IMR-90 (cell line): Measurements from ENCODE around the gene IER5. TPM values are rescaled to one million over a fixed set of nuclear protein-coding genes. Genes with fewer than 3 reads are reported as not detected.

Experiments used
- ATAC-seq: fragments of 200-7000 bp; cut with Tn5 transposase; 2 replicates; pipeline ENCODE4 v1.9.1; 2020; ENCODE audit warnings: low read depth, mild to moderate bottlenecking, moderate library complexity
- BruUV-seq: library from RNA; stranded (reverse); fragments of 400-500 nt; replicated peaks from 2 replicates; lab custom pipeline; 2021; lab: Mats Ljungman, UMichigan
- CTCF ChIA-PET: fragments of 300-600 bp; formaldehyde crosslinking; extraction: SDS; loops from one replicate; lab custom pipeline; 2021; ENCODE audit warnings: antibody characterized with exemption; lab: Yijun Ruan, JAX
- POLR2A ChIA-PET: fragments of 300-600 bp; sonication (Branson Sonifier 250); formaldehyde crosslinking; loops from one replicate; lab custom pipeline; 2022; ENCODE audit warnings: antibody characterized with exemption; ENCODE audit not compliant: unreplicated experiment; lab: Charles Lee
- DNase-seq: peaks from one replicate; pipeline ENCODE4 v3.0.0; 2013
- H2AFZ ChIP-seq: replicated peaks from 2 replicates; pipeline ENCODE3; 2013; ENCODE audit warnings: low read length, mild to moderate bottlenecking; ENCODE audit not compliant: poor library complexity
- H2AK5ac ChIP-seq: 2 replicates; pipeline ENCODE4 v1.6.1; 2013; ENCODE audit warnings: low read depth, low read length, inconsistent platforms
- H2AK9ac ChIP-seq: replicated peaks from 2 replicates; pipeline ENCODE3; 2013; ENCODE audit warnings: mild to moderate bottlenecking, low read depth, low read length, moderate library complexity; ENCODE audit not compliant: poor library complexity
- H2BK120ac ChIP-seq: 2 replicates; pipeline ENCODE4 v1.6.1; 2013; ENCODE audit warnings: low read depth, low read length, inconsistent platforms
- H2BK15ac ChIP-seq: 3 replicates; pipeline ENCODE4 v1.6.1; 2013; ENCODE audit warnings: low read depth, low read length, inconsistent platforms
- H2BK20ac ChIP-seq: 2 replicates; pipeline ENCODE4 v1.6.1; 2013; ENCODE audit warnings: low read depth, mild to moderate bottlenecking, inconsistent platforms, low read length, moderate library complexity
- H2BK5ac ChIP-seq: 2 replicates; pipeline ENCODE4 v1.6.1; 2013; ENCODE audit warnings: mild to moderate bottlenecking, low read depth, low read length, inconsistent platforms; ENCODE audit not compliant: poor library complexity, severe bottlenecking
- H3K14ac ChIP-seq: replicated peaks from 2 replicates; pipeline ENCODE4 v1.6.1; 2013; ENCODE audit warnings: low read depth, low read length, inconsistent platforms
- H3K18ac ChIP-seq: 2 replicates; pipeline ENCODE4 v1.6.1; 2013; ENCODE audit warnings: low read depth, low read length, control low read depth
- H3K23ac ChIP-seq: 2 replicates; pipeline ENCODE4 v1.6.1; 2013; ENCODE audit warnings: low read depth, low read length, inconsistent platforms
- H3K27ac ChIP-seq: 2 replicates; pipeline ENCODE4 v1.5.1; 2013; ENCODE audit warnings: mild to moderate bottlenecking, control low read depth, low read length; ENCODE audit not compliant: insufficient read depth
- H3K27me3 ChIP-seq: 2 replicates; pipeline ENCODE4 v1.6.1; 2013; ENCODE audit warnings: low read length; ENCODE audit not compliant: control insufficient read depth, insufficient read depth
- H3K36me3 ChIP-seq: 2 replicates; pipeline ENCODE4 v1.6.1; 2013; ENCODE audit warnings: low read length, mixed read lengths; ENCODE audit not compliant: control insufficient read depth, insufficient read depth
- H3K4ac ChIP-seq: 2 replicates; pipeline ENCODE4 v1.6.1; 2013; ENCODE audit warnings: low read depth, low read length, inconsistent platforms
- H3K4me1 ChIP-seq: 2 replicates; pipeline ENCODE4 v1.6.1; 2013; ENCODE audit warnings: low read length, mixed read lengths; ENCODE audit not compliant: control insufficient read depth, insufficient read depth
- H3K4me2 ChIP-seq: 2 replicates; pipeline ENCODE4 v1.6.1; 2013; ENCODE audit warnings: low read depth, mild to moderate bottlenecking, control low read depth, low read length, moderate library complexity
- H3K4me3 ChIP-seq: 2 replicates; pipeline ENCODE4 v1.5.1; 2013; ENCODE audit warnings: low read depth, mild to moderate bottlenecking, control low read depth, low read length, moderate library complexity; ENCODE audit not compliant: insufficient read depth
- H3K56ac ChIP-seq: 2 replicates; pipeline ENCODE4 v1.6.1; 2013; ENCODE audit warnings: low read length, inconsistent platforms; ENCODE audit not compliant: insufficient read depth; ENCODE audit errors: extremely low read depth
- H3K79me1 ChIP-seq, 2 experiments: 2 replicates each; pipeline ENCODE4 v1.6.1; 2013; ENCODE audit warnings: low read length in 2 of 2, inconsistent platforms in 1 of 2, low read depth in 1 of 2
- H3K9ac ChIP-seq: 2 replicates; pipeline ENCODE4 v1.6.1; 2013; ENCODE audit warnings: low read depth, low read length, control low read depth
- H3K9me1 ChIP-seq: 2 replicates; pipeline ENCODE4 v1.6.1; 2013; ENCODE audit warnings: low read length, inconsistent platforms; ENCODE audit not compliant: insufficient read depth
- H3K9me3 ChIP-seq: 2 replicates; pipeline ENCODE4 v1.6.1; 2013; ENCODE audit warnings: low read length; ENCODE audit not compliant: control insufficient read depth, insufficient read depth
- H4K20me1 ChIP-seq: 2 replicates; pipeline ENCODE4 v1.6.1; 2013; ENCODE audit warnings: low read length, inconsistent platforms; ENCODE audit not compliant: insufficient read depth
- H4K5ac ChIP-seq: 2 replicates; pipeline ENCODE4 v1.6.1; 2013; ENCODE audit warnings: mild to moderate bottlenecking, low read depth, low read length, control low read depth
- H4K8ac ChIP-seq, 2 experiments: 2 replicates each; pipeline ENCODE4 v1.6.1; 2013; ENCODE audit warnings: low read depth in 2 of 2, low read length in 2 of 2, control low read depth in 1 of 2, inconsistent platforms in 1 of 2
- H4K91ac ChIP-seq: 2 replicates; pipeline ENCODE4 v1.6.1; 2013; ENCODE audit warnings: low read depth, low read length, inconsistent platforms; ENCODE audit not compliant: insufficient read depth
- CEBPB ChIP-seq: IDR thresholded peaks from 2 replicates; pipeline ENCODE4 v1.6.1; 2012; ENCODE audit warnings: low read depth, low read length, improper control_type of control experiment
- FOS ChIP-seq: fragments of 150-350 bp; IDR thresholded peaks from 2 replicates; pipeline ENCODE4 v1.6.1; 2016; ENCODE audit warnings: low read depth, low read length
- MAFK ChIP-seq: IDR thresholded peaks from 2 replicates; pipeline ENCODE4 v1.6.1; 2012; ENCODE audit warnings: low read depth, low read length, improper control_type of control experiment
- RFX5 ChIP-seq: IDR thresholded peaks from 2 replicates; pipeline ENCODE4 v1.8.0; 2012; ENCODE audit warnings: low read depth, mild to moderate bottlenecking, low read length, moderate library complexity
- WGBS, 2 experiments: methylation state at CpG; one replicate each; pipeline versions ENCODE4 v1.1.5 to v1.1.7; 2013; ENCODE audit warnings: missing lambda C conversion rate in 2 of 2; ENCODE audit not compliant: insufficient read length in 1 of 2; ENCODE audit errors: extremely low coverage in 2 of 2; 5-methylcytosine and 5-hydroxymethylcytosine counted together
- dilution Hi-C: fragments of 300-500 bp; cut with HindIII; formaldehyde crosslinking; loops from one replicate; pipeline ENCODE4 v1.14.3; 2018; ENCODE audit warnings: low sequenced_read_pairs; ENCODE audit not compliant: unreplicated experiment
- in situ Hi-C: fragments of 300-500 bp; cut with MboI; formaldehyde crosslinking; loops from 3 replicates; pipeline ENCODE4 v1.14.3; 2019; ENCODE audit warnings: low sequenced_read_pairs, inconsistent platforms, mixed read lengths
- intact Hi-C: fragments of 100-400 bp; cut with micrococcal nuclease; formaldehyde crosslinking; loops from 2 replicates; pipeline ENCODE4 v1.10.0; 2022
- polyA plus RNA-seq, 3 experiments: library from polyadenylated mRNA; depleted of rRNA; stranded (reverse); fragments of >200 nt; gene quantifications; 2 replicates each; pipeline ENCODE4 v1.2.3, GENCODE V29; 2012; ENCODE audit warnings: low replicate concordance in 1 of 3
- total RNA-seq: library from RNA; depleted of rRNA; stranded (reverse); fragments of >200 nt; gene quantifications from 2 replicates; pipeline ENCODE4 v1.2.3, GENCODE V29; 2012

The IER5 gene
- total and polyA plus RNA-seq, 2 of the 4 experiments (the other 2 are of a cell fraction) = 15.8 to 27.1 TPM

- Histone ChIP-seq H4K8ac (peak overlapping the region in 1 of 2 experiments; percentile 53; a peak in 2 of 4 replicates), H2BK15ac (peak overlapping the region; percentile 69; the same call in 2 of the 3 replicates), H3K36me3 (no peaks in the 10 kb centered on the region), H3K18ac (peak overlapping the region; percentile 50; the same call in 1 of the 2 replicates), H3K79me1 (peaks cover 0 to 5% of the 10 kb centered on the region in 2 experiments; a peak in 1 of 4 replicates), H2BK120ac (peak overlapping the region; percentile 76), H4K5ac (0 out of 2 replicates have a peak overlapping the region, but pooled peaks have one; percentile 19), H2BK20ac (no peak overlapping the region), H3K27ac (no peak overlapping the region), H3K9me1 (peaks cover 22% of the 10 kb centered on the region), H2AFZ (peak overlapping the region; percentile 84), H3K4ac (peak overlapping the region; percentile 74), H3K14ac (peak overlapping the region; percentile 30; the same call in 1 of the 2 replicates), H2BK5ac (no peak overlapping the region), H2AK9ac (no peak overlapping the region), H3K9me3 (no peaks in the 10 kb centered on the region), H2AK5ac (peak overlapping the region; percentile 92), H3K23ac (0 out of 2 replicates have a peak overlapping the region, but pooled peaks have one; percentile 13), H3K4me1 (peaks cover 24% of the 10 kb centered on the region), H3K4me2 (no peak overlapping the region), H3K9ac (peak overlapping the region; percentile 22; the same call in 1 of the 2 replicates), H3K4me3 (no peak overlapping the region), H4K20me1 (no peaks in the 10 kb centered on the region; the same call in 1 of the 2 replicates), H4K91ac (peak overlapping the region; percentile 48), H3K56ac (no peak overlapping the region), H3K27me3 (no peaks in the 10 kb centered on the region)
- DNase-seq (peak; percentile 67), ATAC-seq (peak; percentile 57)
- BruUV-seq = no TSS peak
- ChIA-PET CTCF (interaction anchor here (0.9 kb wide), 1 partner anchor 23 kb away, joined by 3 read pairs; no protein-coding TSS in a partner anchor), POLR2A (interaction anchor here (0.5 to 1.0 kb wide), 3 partner anchors 12 to 218 kb away, joined by 3 read pairs; no protein-coding TSS in a partner anchor)
- TF ChIP-seq FOS (no peak), RFX5 (no peak), CEBPB (no peak), MAFK (no peak)
- dilution Hi-C loops (no loop called here), intact Hi-C loops (no loop called here), in situ Hi-C loops (no loop called here)
- WGBS, 2 experiments = 75% methylated on average over 4 of the region's 9 CpGs; no CpG with 5 or more reads in 1 of the 2 experiments
Observed at GRCh38 chr1:181117648-181118449, 29.3 kb downstream of the IER5 start.
